Subcutaneous abdominal adipose tissue (tissue), 5 donors: ENCODE measurements around the gene FAM53B.

Source experiments
- H3K27ac ChIP-seq: one replicate; pipeline ENCODE4 v1.7.0; 2013; ENCODE audit warnings: low read depth, mild to moderate bottlenecking, inconsistent platforms, low read length, moderate library complexity
- H3K27me3 ChIP-seq, 5 donors: one replicate each; pipeline ENCODE4 v1.7.0; 2013; ENCODE audit warnings: low read length in 5 of 5, inconsistent platforms in 1 of 5; ENCODE audit not compliant: control insufficient read depth in 5 of 5, insufficient read depth in 4 of 5
- H3K36me3 ChIP-seq, 5 donors: one replicate each; pipeline ENCODE4 v1.7.0; 2013; ENCODE audit warnings: low read length in 5 of 5; ENCODE audit not compliant: control insufficient read depth in 5 of 5, insufficient read depth in 5 of 5
- H3K4me1 ChIP-seq, 5 donors: one replicate each; pipeline ENCODE4 v1.7.0; 2013; ENCODE audit warnings: low read length in 5 of 5, mild to moderate bottlenecking in 3 of 5, moderate library complexity in 1 of 5; ENCODE audit not compliant: control insufficient read depth in 5 of 5, insufficient read depth in 5 of 5
- H3K4me3 ChIP-seq, 5 donors: one replicate each; pipeline ENCODE4 v1.7.0; 2013; ENCODE audit warnings: low read length in 5 of 5, low read depth in 1 of 5
- H3K9ac ChIP-seq, 5 donors: one replicate each; pipeline ENCODE4 v1.7.0; 2013; ENCODE audit warnings: low read length in 5 of 5, mild to moderate bottlenecking in 4 of 5, moderate library complexity in 3 of 5
- H3K9me3 ChIP-seq, 5 donors: one replicate each; pipeline ENCODE4 v1.7.0; 2013; ENCODE audit warnings: low read length in 5 of 5; ENCODE audit not compliant: control insufficient read depth in 5 of 5
- donor health status: healthy.
- donor health status: healthy.
- donor health status: healthy.
- donor health status: healthy.
- donor health status: healthy.

The FAM53B gene

GRCh38 chr10:124665558-124665957, 78.6 kb downstream of the FAM53B start:
- Histone ChIP-seq H3K36me3 (peaks cover 0 to 56% (median 11%) of the 10 kb centered on the region in 5 donors), H3K4me1 (peaks cover 9 to 50% (median 39%) of the 10 kb centered on the region in 5 donors), H3K9ac (no peak overlapping the region), H3K27ac (no peak overlapping the region), H3K4me3 (no peak overlapping the region), H3K27me3 (no peaks in the 10 kb centered on the region), H3K9me3 (no peaks in the 10 kb centered on the region)

GRCh38 chr10:124665091-124665490, 79.1 kb downstream of the FAM53B start:
- peaks cover 9 to 53% (median 36%) of the 10 kb centered on the region in 5 donors for H3K4me1 ChIP-seq
- H3K9ac ChIP-seq = no peak overlapping the region
- H3K9me3 ChIP-seq = no peaks in the 10 kb centered on the region
- H3K27ac ChIP-seq = no peak overlapping the region
- no peaks in the 10 kb centered on the region for H3K27me3 ChIP-seq
- H3K4me3 ChIP-seq = no peak overlapping the region
- peaks cover 0 to 52% (median 11%) of the 10 kb centered on the region in 5 donors for H3K36me3 ChIP-seq

- no peak overlapping the region for H3K9ac ChIP-seq
- peaks cover 0 to 44% (median 8%) of the 10 kb centered on the region in 5 donors for H3K36me3 ChIP-seq
- no peaks in the 10 kb centered on the region for H3K9me3 ChIP-seq
- H3K27me3 ChIP-seq = no peaks in the 10 kb centered on the region
- H3K4me3 ChIP-seq = no peak overlapping the region
- peaks cover 9 to 57% (median 35%) of the 10 kb centered on the region in 5 donors for H3K4me1 ChIP-seq
- H3K27ac ChIP-seq = no peak overlapping the region
Measured at GRCh38 chr10:124663766-124664360, 80.3 kb downstream of the FAM53B start.

- Histone ChIP-seq H3K9me3 (no peaks in the 10 kb centered on the region), H3K36me3 (peaks cover 0 to 41% (median 8%) of the 10 kb centered on the region in 5 donors), H3K9ac (no peak overlapping the region), H3K4me1 (peaks cover 6 to 50% (median 30%) of the 10 kb centered on the region in 5 donors), H3K27me3 (no peaks in the 10 kb centered on the region), H3K4me3 (no peak overlapping the region), H3K27ac (no peak overlapping the region)
Measured at GRCh38 chr10:124663228-124663627, 81.0 kb downstream of the FAM53B start.

GRCh38 chr10:124661660-124662180, 82.5 kb downstream of the FAM53B start:
- peaks cover 1 to 48% (median 26%) of the 10 kb centered on the region in 5 donors for H3K4me1 ChIP-seq
- H3K9me3 ChIP-seq = no peaks in the 10 kb centered on the region
- peaks cover 0 to 37% (median 8%) of the 10 kb centered on the region in 5 donors for H3K36me3 ChIP-seq
- no peak overlapping the region for H3K27ac ChIP-seq
- H3K9ac ChIP-seq = no peak overlapping the region
- no peak overlapping the region for H3K4me3 ChIP-seq
- H3K27me3 ChIP-seq = no peaks in the 10 kb centered on the region

- H3K27ac ChIP-seq = peak overlapping the region; percentile 46
- no peaks in the 10 kb centered on the region for H3K9me3 ChIP-seq
- H3K4me3 ChIP-seq = no peak overlapping the region
- peaks cover 0 to 35% (median 13%) of the 10 kb centered on the region in 5 donors for H3K36me3 ChIP-seq
- no peaks in the 10 kb centered on the region for H3K27me3 ChIP-seq
- peaks cover 0 to 36% (median 18%) of the 10 kb centered on the region in 5 donors for H3K4me1 ChIP-seq
- H3K9ac ChIP-seq = peak overlapping the region in 1 of 5 donors; percentile 28
Measured at GRCh38 chr10:124660404-124661125, 83.6 kb downstream of the FAM53B start.

- Histone ChIP-seq H3K4me3 (no peak overlapping the region), H3K27me3 (no peaks in the 10 kb centered on the region), H3K9me3 (no peaks in the 10 kb centered on the region), H3K9ac (no peak overlapping the region), H3K36me3 (peaks cover 0 to 27% (median 15%) of the 10 kb centered on the region in 5 donors), H3K4me1 (peaks cover 0 to 44% (median 23%) of the 10 kb centered on the region in 5 donors), H3K27ac (no peak overlapping the region)
Measured at GRCh38 chr10:124659380-124659779, 84.8 kb downstream of the FAM53B start.

- Histone ChIP-seq H3K36me3 (peaks cover 0 to 22% (median 15%) of the 10 kb centered on the region in 5 donors), H3K9ac (no peak overlapping the region), H3K27me3 (no peaks in the 10 kb centered on the region), H3K9me3 (no peaks in the 10 kb centered on the region), H3K4me3 (no peak overlapping the region), H3K4me1 (peaks cover 4 to 44% (median 26%) of the 10 kb centered on the region in 5 donors), H3K27ac (no peak overlapping the region)
Measured at GRCh38 chr10:124658591-124659242, 85.5 kb downstream of the FAM53B start.

GRCh38 chr10:124657806-124658205, 86.4 kb downstream of the FAM53B start:
- peaks cover 7 to 43% (median 35%) of the 10 kb centered on the region in 5 donors for H3K4me1 ChIP-seq
- peaks cover 0 to 16% (median 12%) of the 10 kb centered on the region in 5 donors for H3K36me3 ChIP-seq
- H3K9me3 ChIP-seq = no peaks in the 10 kb centered on the region
- no peak overlapping the region for H3K4me3 ChIP-seq
- no peaks in the 10 kb centered on the region for H3K27me3 ChIP-seq
- no peak overlapping the region for H3K9ac ChIP-seq
- H3K27ac ChIP-seq = no peak overlapping the region
